GM12872 (cell line): ENCODE measurements around the gene HMCN1.

Experiments used
- CTCF ChIP-seq: IDR thresholded peaks from 3 replicates; pipeline ENCODE4 v1.5.1; 2011; ENCODE audit warnings: low read depth, mild to moderate bottlenecking, low read length, moderate library complexity; ENCODE audit not compliant: insufficient read depth

The HMCN1 gene

GRCh38 chr1:186086583-186086982 lies 352.4 kb downstream of the HMCN1 start:
- TF ChIP-seq CTCF, result no peak

DNA sequence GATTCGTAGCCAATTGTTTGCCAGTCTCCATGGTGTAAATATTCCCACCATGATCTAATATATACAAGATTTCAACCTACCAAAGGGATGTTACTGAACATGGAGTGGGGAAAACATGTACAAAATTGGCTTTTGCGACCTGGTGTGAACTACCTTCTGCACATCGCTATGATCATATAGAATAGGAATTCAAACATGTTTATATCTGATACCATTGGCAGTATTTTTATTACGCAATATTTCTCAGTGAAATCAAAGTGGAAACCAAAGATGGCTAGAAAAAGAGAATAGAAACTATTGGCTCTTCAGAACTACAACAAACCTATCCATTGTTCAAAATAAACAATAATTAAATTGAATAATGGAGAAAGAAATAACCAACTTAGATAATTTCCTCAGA lies 355.7 kb downstream of the HMCN1 start:
- no peak for TF ChIP-seq CTCF

DNA sequence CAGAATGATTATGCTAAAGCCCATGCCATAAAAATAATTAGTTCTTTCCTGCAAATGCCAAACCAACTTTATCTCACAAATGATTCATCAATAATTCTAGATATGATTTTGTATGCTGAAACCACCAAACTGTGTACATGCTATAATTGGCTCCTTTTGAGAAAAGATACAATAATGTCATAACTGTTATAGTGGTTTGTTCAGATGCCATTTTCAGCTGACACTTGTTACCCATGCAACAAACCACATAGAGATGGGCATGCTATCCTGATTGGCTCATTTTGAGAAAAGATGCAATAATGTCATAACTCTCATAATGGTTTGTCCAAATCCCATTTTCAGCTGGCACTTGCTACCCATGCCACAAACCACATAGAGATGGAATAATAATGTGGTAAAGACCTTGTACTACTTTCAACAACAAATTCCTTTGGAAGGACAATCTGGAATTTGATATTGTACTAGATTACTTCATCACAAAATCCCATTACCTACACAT lies 357.1 kb downstream of the HMCN1 start:
- no peak for TF ChIP-seq CTCF

DNA sequence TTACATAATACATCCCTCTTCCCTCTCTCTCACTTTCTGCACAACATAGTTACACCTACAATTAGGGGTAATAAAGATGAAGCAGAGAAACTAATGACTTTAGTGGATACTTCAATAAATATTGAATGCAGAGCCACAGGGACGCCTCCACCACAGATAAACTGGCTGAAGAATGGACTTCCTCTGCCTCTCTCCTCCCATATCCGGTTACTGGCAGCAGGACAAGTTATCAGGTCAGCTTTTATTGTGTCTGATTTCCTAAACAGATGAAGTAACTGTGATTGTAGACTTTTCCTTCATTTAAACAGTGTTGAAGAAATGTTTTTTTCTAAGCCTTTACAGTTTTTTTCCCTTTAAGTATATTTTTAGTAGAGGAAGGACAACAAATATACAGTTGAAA lies 359.2 kb downstream of the HMCN1 start:
- TF ChIP-seq CTCF, result no peak

GRCh38 chr1:186094172-186094571 lies 360.0 kb downstream of the HMCN1 start:
- TF ChIP-seq CTCF, result no peak

- no peak for TF ChIP-seq CTCF
Measured at GRCh38 chr1:186099336-186100104, 365.3 kb downstream of the HMCN1 start.

- TF ChIP-seq CTCF, result no peak
Measured at GRCh38 chr1:186102107-186102506, 367.9 kb downstream of the HMCN1 start.
